Measurements from ENCODE around the gene SACM1L.

The SACM1L gene

DNA sequence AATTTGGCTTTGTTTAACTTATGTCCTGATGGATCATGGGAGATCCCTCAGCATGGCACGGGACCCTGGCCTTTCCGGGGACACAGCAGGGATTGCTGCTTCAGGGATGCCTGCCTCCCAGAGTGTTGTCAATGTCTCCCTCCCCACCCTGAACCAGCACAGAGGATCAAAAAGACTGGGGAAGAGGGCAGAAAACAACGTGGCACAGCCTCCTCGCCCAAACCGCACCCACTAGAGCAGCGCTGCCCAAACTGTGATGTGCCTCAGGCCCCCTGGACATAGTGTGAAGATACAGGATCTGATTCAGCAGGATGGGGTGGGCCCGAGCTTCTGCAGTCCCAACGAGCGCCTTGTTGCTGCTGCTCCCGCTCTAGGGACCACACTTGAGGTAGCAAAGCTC lies 72.6 kb downstream of the SACM1L start:
- H3K9ac ChIP-seq (ENCODE audit: low read depth in 1 of 2, low read length in 2 of 2): no peak overlapping the region
- no peaks in the 10 kb centered on the region for H3K9me3 ChIP-seq (ENCODE audit: control insufficient read depth in 2 of 2, low read length in 2 of 2)
- H3K27ac ChIP-seq (ENCODE audit: low read depth in 2 of 2, low read length in 2 of 2): no peak overlapping the region
- no peaks in the 10 kb centered on the region for H3K27me3 ChIP-seq (ENCODE audit: control insufficient read depth in 2 of 2, insufficient read depth in 2 of 2, low read length in 2 of 2)
- H3K4me3 ChIP-seq (ENCODE audit: low read length in 2 of 2): no peak overlapping the region
- H3K4me1 ChIP-seq (ENCODE audit: control insufficient read depth in 2 of 2, insufficient read depth in 2 of 2, low read length in 2 of 2): no peaks in the 10 kb centered on the region
- no peaks in the 10 kb centered on the region for H3K36me3 ChIP-seq (ENCODE audit: control insufficient read depth in 2 of 2, insufficient read depth in 2 of 2, low read length in 2 of 2)

DNA sequence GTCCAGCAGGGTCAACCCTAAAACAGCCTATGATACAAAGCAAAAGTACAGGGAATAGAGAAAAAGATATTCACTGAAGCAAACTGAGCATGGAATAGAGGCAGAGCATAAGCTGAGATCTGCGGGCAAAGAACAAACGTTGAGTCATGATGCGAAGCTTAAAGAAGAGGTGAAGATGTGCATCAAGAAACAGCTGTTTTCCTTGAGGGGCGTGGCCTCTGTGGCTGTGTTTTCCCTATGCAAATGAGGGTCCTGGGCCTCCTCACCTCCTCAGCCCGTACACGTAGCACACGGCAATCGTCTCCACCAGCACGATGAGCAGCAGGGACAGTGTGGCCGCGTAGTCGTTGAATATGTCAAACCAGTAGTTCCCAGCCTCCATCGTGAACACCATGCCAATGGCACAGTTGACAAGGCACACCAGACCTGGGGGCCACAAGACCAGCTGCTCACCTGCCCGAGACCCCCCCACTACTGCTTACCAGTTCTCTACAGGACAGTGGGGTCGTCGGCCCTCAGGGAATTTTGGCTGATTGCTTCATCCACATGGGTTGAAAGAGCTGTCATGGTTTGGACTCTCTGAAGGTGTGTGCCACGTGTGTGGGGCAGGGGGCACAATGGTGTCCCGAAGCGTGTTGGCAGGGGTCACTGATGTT lies 73.6 kb downstream of the SACM1L start:
- Histone ChIP-seq H3K27me3 (ENCODE audit: control insufficient read depth in 2 of 2, insufficient read depth in 2 of 2, low read length in 2 of 2) (no peaks in the 10 kb centered on the region), H3K9ac (ENCODE audit: low read depth in 1 of 2, low read length in 2 of 2) (no peak overlapping the region), H3K9me3 (ENCODE audit: control insufficient read depth in 2 of 2, low read length in 2 of 2) (no peaks in the 10 kb centered on the region), H3K27ac (ENCODE audit: low read depth in 2 of 2, low read length in 2 of 2) (no peak overlapping the region), H3K4me1 (ENCODE audit: control insufficient read depth in 2 of 2, insufficient read depth in 2 of 2, low read length in 2 of 2) (no peaks in the 10 kb centered on the region), H3K36me3 (ENCODE audit: control insufficient read depth in 2 of 2, insufficient read depth in 2 of 2, low read length in 2 of 2) (no peaks in the 10 kb centered on the region), H3K4me3 (ENCODE audit: low read length in 2 of 2) (no peak overlapping the region)

DNA sequence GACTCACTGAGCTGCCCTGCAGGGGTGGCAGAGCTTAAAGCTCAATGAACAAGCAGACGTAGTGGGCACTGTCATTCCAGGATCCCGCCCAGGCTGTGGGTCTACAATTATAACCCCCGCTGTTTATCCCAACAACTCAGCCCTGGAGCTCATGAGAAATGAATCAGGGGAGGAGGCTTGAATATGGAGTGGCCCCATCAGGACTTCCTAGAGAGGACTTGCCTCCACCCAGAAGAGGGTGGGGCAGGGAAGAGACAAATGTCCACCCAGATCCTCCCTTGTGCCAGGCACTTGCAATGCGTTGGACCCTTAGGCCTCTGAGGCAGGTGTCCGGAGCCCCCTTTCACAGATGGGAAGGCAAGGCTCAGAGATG lies 74.1 kb downstream of the SACM1L start:
- Histone ChIP-seq H3K27me3 (ENCODE audit: control insufficient read depth in 2 of 2, insufficient read depth in 2 of 2, low read length in 2 of 2) (no peaks in the 10 kb centered on the region), H3K4me3 (ENCODE audit: low read length in 2 of 2) (no peak overlapping the region), H3K27ac (ENCODE audit: low read depth in 2 of 2, low read length in 2 of 2) (no peak overlapping the region), H3K9ac (ENCODE audit: low read depth in 1 of 2, low read length in 2 of 2) (no peak overlapping the region), H3K9me3 (ENCODE audit: control insufficient read depth in 2 of 2, low read length in 2 of 2) (no peaks in the 10 kb centered on the region), H3K36me3 (ENCODE audit: control insufficient read depth in 2 of 2, insufficient read depth in 2 of 2, low read length in 2 of 2) (no peaks in the 10 kb centered on the region), H3K4me1 (ENCODE audit: control insufficient read depth in 2 of 2, insufficient read depth in 2 of 2, low read length in 2 of 2) (no peaks in the 10 kb centered on the region)

DNA sequence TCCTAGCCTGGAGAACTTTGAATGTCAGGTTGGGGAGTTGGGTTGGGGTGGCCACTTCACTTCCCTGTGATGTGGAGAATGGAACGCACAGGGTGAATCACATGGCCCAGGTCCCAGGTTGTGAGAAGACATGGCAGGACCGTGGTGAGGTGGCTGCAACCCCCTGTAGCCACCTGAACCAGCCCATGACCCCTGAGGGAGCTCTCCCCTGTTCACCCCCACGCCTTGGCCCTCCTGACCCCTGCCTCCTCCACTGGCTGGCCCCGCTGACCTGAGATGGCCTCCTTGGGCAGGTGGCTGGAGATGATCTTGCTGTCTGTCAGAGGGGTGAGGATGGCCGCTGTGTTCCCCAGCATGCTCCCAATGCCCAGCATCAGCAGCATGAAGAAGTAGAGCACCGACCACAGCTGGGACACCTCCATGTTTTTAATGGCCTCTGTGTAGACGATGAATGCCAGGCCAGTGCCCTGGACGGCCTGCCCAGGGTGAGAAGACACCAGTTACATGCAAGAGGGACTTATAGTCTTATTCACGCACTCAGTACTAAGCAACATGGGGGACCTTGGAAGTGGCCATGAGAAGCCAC lies 76.2 kb downstream of the SACM1L start:
- Histone ChIP-seq H3K4me1 (ENCODE audit: control insufficient read depth in 2 of 2, insufficient read depth in 2 of 2, low read length in 2 of 2) (no peaks in the 10 kb centered on the region), H3K27me3 (ENCODE audit: control insufficient read depth in 2 of 2, insufficient read depth in 2 of 2, low read length in 2 of 2) (no peaks in the 10 kb centered on the region), H3K9me3 (ENCODE audit: control insufficient read depth in 2 of 2, low read length in 2 of 2) (no peaks in the 10 kb centered on the region), H3K36me3 (ENCODE audit: control insufficient read depth in 2 of 2, insufficient read depth in 2 of 2, low read length in 2 of 2) (no peaks in the 10 kb centered on the region), H3K4me3 (ENCODE audit: low read length in 2 of 2) (no peak overlapping the region), H3K27ac (ENCODE audit: low read depth in 2 of 2, low read length in 2 of 2) (no peak overlapping the region), H3K9ac (ENCODE audit: low read depth in 1 of 2, low read length in 2 of 2) (no peak overlapping the region)

DNA sequence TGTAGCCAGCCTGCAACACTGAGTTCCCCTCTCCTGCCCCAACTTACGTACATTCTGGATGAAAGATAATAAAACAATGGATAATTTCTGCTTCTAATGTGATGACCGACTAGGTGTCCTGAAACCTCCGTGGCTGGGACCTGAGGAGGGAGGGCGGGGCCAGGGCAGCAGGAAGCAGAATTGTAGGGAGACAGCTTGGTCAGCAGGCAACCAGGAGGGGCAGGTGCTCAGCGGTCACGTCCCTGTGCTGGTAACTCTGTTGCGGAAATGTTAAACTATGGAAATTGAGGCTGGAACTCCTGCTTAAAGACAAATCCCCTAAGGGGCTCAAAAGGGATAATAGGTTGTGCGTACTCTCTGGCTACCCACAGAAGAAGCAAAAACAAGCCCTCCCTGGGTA lies 76.8 kb downstream of the SACM1L start:
- Histone ChIP-seq H3K27me3 (ENCODE audit: control insufficient read depth in 2 of 2, insufficient read depth in 2 of 2, low read length in 2 of 2) (no peaks in the 10 kb centered on the region), H3K4me3 (ENCODE audit: low read length in 2 of 2) (no peak overlapping the region), H3K4me1 (ENCODE audit: control insufficient read depth in 2 of 2, insufficient read depth in 2 of 2, low read length in 2 of 2) (no peaks in the 10 kb centered on the region), H3K9me3 (ENCODE audit: control insufficient read depth in 2 of 2, low read length in 2 of 2) (no peaks in the 10 kb centered on the region), H3K36me3 (ENCODE audit: control insufficient read depth in 2 of 2, insufficient read depth in 2 of 2, low read length in 2 of 2) (no peaks in the 10 kb centered on the region), H3K9ac (ENCODE audit: low read depth in 1 of 2, low read length in 2 of 2) (no peak overlapping the region), H3K27ac (ENCODE audit: low read depth in 2 of 2, low read length in 2 of 2) (no peak overlapping the region)

DNA sequence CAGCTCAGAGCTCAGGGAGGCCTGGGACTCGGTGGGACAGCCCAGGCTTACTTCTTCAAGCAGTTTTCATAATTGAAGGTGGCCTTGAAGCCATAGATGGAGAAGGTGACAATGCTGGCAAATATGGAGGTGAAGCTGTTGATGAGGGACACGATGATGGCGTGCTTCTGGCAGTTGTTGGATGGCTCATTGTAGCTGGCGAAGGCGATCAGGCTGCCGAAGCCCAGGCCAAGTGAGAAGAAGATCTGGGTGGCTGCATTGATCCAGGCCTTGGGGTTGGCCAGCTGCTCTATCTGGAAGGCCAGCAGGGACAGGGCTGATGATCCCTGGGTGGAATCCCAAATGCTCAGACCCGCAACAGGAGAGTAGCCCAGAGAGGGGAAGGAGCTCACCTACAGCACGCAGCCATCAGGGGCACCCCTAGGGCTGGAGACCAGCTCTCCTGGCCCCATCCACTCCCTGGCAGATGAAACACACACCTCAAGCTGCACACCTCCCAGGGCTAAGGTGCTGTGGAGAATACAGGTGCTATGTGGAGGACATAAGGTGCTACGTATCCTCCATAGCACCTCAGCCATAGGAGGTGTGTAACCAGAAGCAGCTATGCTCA lies 82.1 kb downstream of the SACM1L start:
- H3K27ac ChIP-seq (ENCODE audit: low read depth in 2 of 2, low read length in 2 of 2): no peak overlapping the region
- no peaks in the 10 kb centered on the region for H3K27me3 ChIP-seq (ENCODE audit: control insufficient read depth in 2 of 2, insufficient read depth in 2 of 2, low read length in 2 of 2)
- H3K9ac ChIP-seq (ENCODE audit: low read depth in 1 of 2, low read length in 2 of 2): no peak overlapping the region
- H3K36me3 ChIP-seq (ENCODE audit: control insufficient read depth in 2 of 2, insufficient read depth in 2 of 2, low read length in 2 of 2): no peaks in the 10 kb centered on the region
- H3K4me3 ChIP-seq (ENCODE audit: low read length in 2 of 2): no peak overlapping the region
- no peaks in the 10 kb centered on the region for H3K9me3 ChIP-seq (ENCODE audit: control insufficient read depth in 2 of 2, low read length in 2 of 2)
- H3K4me1 ChIP-seq (ENCODE audit: control insufficient read depth in 2 of 2, insufficient read depth in 2 of 2, low read length in 2 of 2): peaks cover 24 to 25% of the 10 kb centered on the region in 2 donors

DNA sequence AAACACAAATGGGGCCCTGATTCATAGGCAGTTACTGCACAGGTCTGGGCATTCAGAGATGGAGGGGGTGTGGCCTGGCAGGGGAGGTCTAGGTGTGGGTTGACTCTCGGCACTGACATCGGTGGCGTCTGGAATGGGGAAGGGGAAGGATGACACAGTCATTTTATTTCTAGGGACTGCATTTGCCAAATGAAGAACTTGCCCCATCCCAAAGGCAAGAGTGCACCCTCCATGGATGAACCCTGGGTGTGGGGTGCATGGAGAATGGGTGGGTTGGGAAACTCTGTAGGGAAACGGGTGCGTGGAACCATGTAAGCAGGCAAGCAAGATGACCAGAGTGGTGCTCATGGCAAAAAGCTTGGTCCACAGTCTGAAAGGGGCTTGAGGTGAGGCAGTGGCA lies 82.6 kb downstream of the SACM1L start:
- no peaks in the 10 kb centered on the region for H3K36me3 ChIP-seq (ENCODE audit: control insufficient read depth in 2 of 2, insufficient read depth in 2 of 2, low read length in 2 of 2)
- no peak overlapping the region for H3K27ac ChIP-seq (ENCODE audit: low read depth in 2 of 2, low read length in 2 of 2)
- H3K9ac ChIP-seq (ENCODE audit: low read depth in 1 of 2, low read length in 2 of 2): no peak overlapping the region
- H3K4me3 ChIP-seq (ENCODE audit: low read length in 2 of 2): no peak overlapping the region
- H3K4me1 ChIP-seq (ENCODE audit: control insufficient read depth in 2 of 2, insufficient read depth in 2 of 2, low read length in 2 of 2): peaks cover 24 to 28% of the 10 kb centered on the region in 2 donors
- no peaks in the 10 kb centered on the region for H3K27me3 ChIP-seq (ENCODE audit: control insufficient read depth in 2 of 2, insufficient read depth in 2 of 2, low read length in 2 of 2)
- no peaks in the 10 kb centered on the region for H3K9me3 ChIP-seq (ENCODE audit: control insufficient read depth in 2 of 2, low read length in 2 of 2)

DNA sequence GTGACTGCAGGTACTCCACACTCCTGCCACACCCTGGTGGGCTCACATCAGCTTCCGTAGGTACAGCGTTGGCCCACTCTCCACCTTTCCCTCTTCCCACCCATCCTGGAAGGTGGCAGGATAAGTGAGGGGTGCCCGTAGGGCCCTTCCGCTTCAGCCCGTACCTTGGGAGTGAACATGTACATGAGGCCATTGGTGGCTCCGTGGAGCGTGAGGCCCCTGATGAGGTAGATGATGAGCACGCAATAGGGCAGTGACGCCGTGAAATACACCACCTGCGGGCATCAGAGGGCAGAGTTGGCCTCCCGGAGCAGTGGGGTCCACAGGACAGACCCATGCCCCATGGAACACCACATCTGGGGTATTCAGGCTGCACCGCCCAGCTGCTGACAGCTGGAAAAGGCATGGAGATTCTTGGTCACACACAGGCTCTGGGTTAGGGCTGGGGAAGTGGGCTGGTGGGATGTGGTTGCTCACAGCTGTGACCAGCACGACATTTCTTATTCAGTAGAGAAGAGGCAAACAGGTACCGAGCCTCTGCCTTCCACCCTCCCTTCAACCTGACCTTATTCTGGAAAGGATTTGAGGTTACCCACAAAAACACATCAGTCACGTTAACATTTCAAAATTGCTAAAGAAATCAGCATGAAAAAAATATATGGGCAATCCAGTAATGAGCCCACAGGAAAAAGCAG lies 83.3 kb downstream of the SACM1L start:
- H3K9me3 ChIP-seq (ENCODE audit: control insufficient read depth in 2 of 2, low read length in 2 of 2): no peaks in the 10 kb centered on the region
- peaks cover 24 to 28% of the 10 kb centered on the region in 2 donors for H3K4me1 ChIP-seq (ENCODE audit: control insufficient read depth in 2 of 2, insufficient read depth in 2 of 2, low read length in 2 of 2)
- H3K9ac ChIP-seq (ENCODE audit: low read depth in 1 of 2, low read length in 2 of 2): no peak overlapping the region
- H3K36me3 ChIP-seq (ENCODE audit: control insufficient read depth in 2 of 2, insufficient read depth in 2 of 2, low read length in 2 of 2): no peaks in the 10 kb centered on the region
- H3K27me3 ChIP-seq (ENCODE audit: control insufficient read depth in 2 of 2, insufficient read depth in 2 of 2, low read length in 2 of 2): no peaks in the 10 kb centered on the region
- peak overlapping the region; percentile 40 to 76 for H3K27ac ChIP-seq (ENCODE audit: low read depth in 2 of 2, low read length in 2 of 2)
- H3K4me3 ChIP-seq (ENCODE audit: low read length in 2 of 2): peak overlapping the region in 1 of 2 donors; percentile 7

DNA sequence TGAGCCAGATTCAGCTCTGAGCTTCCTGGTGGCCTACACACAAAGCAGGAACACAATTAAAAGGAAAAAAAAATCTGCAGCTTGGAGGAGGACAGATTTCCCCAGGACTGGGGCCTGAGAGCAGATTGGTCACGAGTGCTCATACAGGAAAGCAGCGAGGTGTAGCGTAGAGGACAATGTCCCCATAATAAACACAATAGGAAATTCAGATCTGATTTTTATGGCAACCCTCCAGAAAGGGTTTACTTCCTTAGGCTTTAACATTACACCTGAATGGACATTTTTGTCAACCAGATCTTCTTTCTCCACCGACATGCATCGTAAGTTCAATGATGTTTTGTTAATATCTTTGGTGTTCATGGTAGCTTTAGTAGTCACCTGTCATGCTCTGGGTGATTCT lies 83.9 kb downstream of the SACM1L start:
- Histone ChIP-seq H3K9me3 (ENCODE audit: control insufficient read depth in 2 of 2, low read length in 2 of 2) (no peaks in the 10 kb centered on the region), H3K36me3 (ENCODE audit: control insufficient read depth in 2 of 2, insufficient read depth in 2 of 2, low read length in 2 of 2) (no peaks in the 10 kb centered on the region)

More for the DNA sequence above, 83.9 kb downstream of the SACM1L start:
- Histone ChIP-seq H3K4me3 (ENCODE audit: low read length in 2 of 2) (peak overlapping the region in 1 of 2 donors; percentile 31), H3K9ac (ENCODE audit: low read depth in 1 of 2, low read length in 2 of 2) (no peak overlapping the region), H3K27me3 (ENCODE audit: control insufficient read depth in 2 of 2, insufficient read depth in 2 of 2, low read length in 2 of 2) (no peaks in the 10 kb centered on the region), H3K27ac (ENCODE audit: low read depth in 2 of 2, low read length in 2 of 2) (peak overlapping the region; percentile 62 to 76), H3K4me1 (ENCODE audit: control insufficient read depth in 2 of 2, insufficient read depth in 2 of 2, low read length in 2 of 2) (peaks cover 24 to 28% of the 10 kb centered on the region in 2 donors)
